MM.1S (cell line): ENCODE results near the gene INTS7.

Experiments used
- DNase-seq: peaks from one replicate; pipeline ENCODE4 v3.0.0-alpha.2; 2015
- H2AFZ ChIP-seq: fragments of 300-600 bp; sonication (generic); 2 replicates; pipeline ENCODE4 v1.6.0; 2016; ENCODE audit warnings: antibody characterized with exemption, low read length
- H3F3A ChIP-seq: fragments of 300-600 bp; sonication (generic); 2 replicates; pipeline ENCODE4 v1.6.1; 2016; ENCODE audit warnings: mild to moderate bottlenecking, antibody characterized with exemption, low read length, moderate library complexity, mixed read lengths; ENCODE audit not compliant: insufficient read depth
- H3K27ac ChIP-seq: fragments of 300-600 bp; sonication (generic); 2 replicates; pipeline ENCODE4 v1.5.1; 2016; ENCODE audit warnings: mild to moderate bottlenecking, low read length
- H3K27me3 ChIP-seq: fragments of 300-600 bp; sonication (generic); replicated peaks from 2 replicates; pipeline ENCODE4 v1.6.0; 2016; ENCODE audit warnings: low read length; ENCODE audit not compliant: insufficient read depth
- H3K36me3 ChIP-seq: fragments of 300-600 bp; sonication (generic); replicated peaks from 2 replicates; pipeline ENCODE4 v1.6.1; 2016; ENCODE audit warnings: mild to moderate bottlenecking, low read length, mixed read lengths; ENCODE audit not compliant: insufficient read depth
- H3K4me1 ChIP-seq: fragments of 300-600 bp; sonication (generic); 2 replicates; pipeline ENCODE4 v1.6.1; 2016; ENCODE audit warnings: low read length, mixed read lengths
- H3K4me2 ChIP-seq: fragments of 300-600 bp; sonication (generic); 2 replicates; pipeline ENCODE4 v1.6.0; 2016; ENCODE audit warnings: low read depth, low read length
- H3K4me3 ChIP-seq: fragments of 300-600 bp; sonication (generic); 2 replicates; pipeline ENCODE4 v1.5.1; 2016; ENCODE audit warnings: low read length, mixed read lengths
- H3K79me2 ChIP-seq: fragments of 300-600 bp; sonication (generic); 2 replicates; pipeline ENCODE4 v1.6.1; 2016; ENCODE audit warnings: mixed run types, low read length, mixed read lengths
- H3K9ac ChIP-seq: fragments of 300-600 bp; sonication (generic); 2 replicates; pipeline ENCODE4 v1.6.1; 2016; ENCODE audit warnings: low read length, mixed read lengths
- H3K9me2 ChIP-seq: fragments of 300-600 bp; sonication (generic); replicated peaks from 2 replicates; pipeline ENCODE4 v1.6.1; 2016; ENCODE audit warnings: mild to moderate bottlenecking, low read length, mixed read lengths; ENCODE audit not compliant: insufficient read depth
- H3K9me3 ChIP-seq: fragments of 300-600 bp; sonication (generic); replicated peaks from 2 replicates; pipeline ENCODE4 v1.6.1; 2016; ENCODE audit warnings: mild to moderate bottlenecking, low read length, mixed read lengths; ENCODE audit not compliant: insufficient read depth
- H4K20me1 ChIP-seq: fragments of 300-600 bp; sonication (generic); 2 replicates; pipeline ENCODE4 v1.6.1; 2016; ENCODE audit warnings: mild to moderate bottlenecking, low read length, moderate library complexity, mixed read lengths; ENCODE audit not compliant: insufficient read depth
- EZH2 ChIP-seq: fragments of 300-600 bp; sonication (generic); optimal IDR thresholded peaks from 2 replicates; pipeline ENCODE3; 2017; ENCODE audit warnings: low read depth, mild to moderate bottlenecking, antibody characterized with exemption, low read length, mixed read lengths
- EZH2phosphoT487 ChIP-seq: fragments of 300-600 bp; sonication (generic); IDR thresholded peaks from 2 replicates; pipeline ENCODE4 v1.6.1; 2018; ENCODE audit warnings: antibody characterized with exemption, low read length
- TF ChIP-seq, protein P1 (sequence below): fragments of 300-600 bp; sonication (generic); IDR thresholded peaks from 2 replicates; pipeline ENCODE4 v1.5.1; 2016; ENCODE audit warnings: antibody characterized with exemption, low read length, mixed read lengths

INTS7 gene

DNA sequence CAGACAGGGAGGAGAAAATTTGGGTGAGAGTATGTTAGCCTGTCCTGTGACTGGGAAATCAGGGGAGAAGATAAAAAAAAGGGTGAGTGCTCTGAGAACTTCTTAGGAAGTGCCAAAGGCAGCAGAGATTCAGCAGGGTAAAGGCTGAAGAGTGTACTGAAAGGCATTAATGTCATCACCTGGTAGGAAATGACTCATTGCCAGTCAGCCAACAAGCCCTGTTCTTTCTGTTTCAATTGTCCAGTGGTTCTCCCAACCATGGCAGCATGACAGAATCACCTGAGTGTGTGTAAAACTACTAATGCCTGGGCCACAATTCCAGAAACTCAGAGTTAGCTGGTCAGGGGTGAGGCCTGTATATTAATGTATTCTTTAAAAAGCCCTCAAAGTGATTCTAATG, 83.5 kb downstream of the INTS7 start:
- Histone ChIP-seq H3K36me3 (peaks cover 9% of the 10 kb centered on the region; the same call in 1 of the 2 replicates), H2AFZ (no peak overlapping the region), H3K9me3 (no peaks in the 10 kb centered on the region), H3K27me3 (no peaks in the 10 kb centered on the region), H3K4me1 (peaks cover 18% of the 10 kb centered on the region), H3F3A (peaks cover 16% of the 10 kb centered on the region), H3K9ac (no peak overlapping the region), H3K4me3 (no peak overlapping the region), H3K27ac (peak overlapping the region; percentile 69; the same call in 1 of the 2 replicates), H4K20me1 (no peaks in the 10 kb centered on the region), H3K79me2 (no peaks in the 10 kb centered on the region), H3K9me2 (no peaks in the 10 kb centered on the region), H3K4me2 (peak overlapping the region; percentile 51)
- no peak for TF ChIP-seq EZH2
- TF ChIP-seq, protein P1, sequence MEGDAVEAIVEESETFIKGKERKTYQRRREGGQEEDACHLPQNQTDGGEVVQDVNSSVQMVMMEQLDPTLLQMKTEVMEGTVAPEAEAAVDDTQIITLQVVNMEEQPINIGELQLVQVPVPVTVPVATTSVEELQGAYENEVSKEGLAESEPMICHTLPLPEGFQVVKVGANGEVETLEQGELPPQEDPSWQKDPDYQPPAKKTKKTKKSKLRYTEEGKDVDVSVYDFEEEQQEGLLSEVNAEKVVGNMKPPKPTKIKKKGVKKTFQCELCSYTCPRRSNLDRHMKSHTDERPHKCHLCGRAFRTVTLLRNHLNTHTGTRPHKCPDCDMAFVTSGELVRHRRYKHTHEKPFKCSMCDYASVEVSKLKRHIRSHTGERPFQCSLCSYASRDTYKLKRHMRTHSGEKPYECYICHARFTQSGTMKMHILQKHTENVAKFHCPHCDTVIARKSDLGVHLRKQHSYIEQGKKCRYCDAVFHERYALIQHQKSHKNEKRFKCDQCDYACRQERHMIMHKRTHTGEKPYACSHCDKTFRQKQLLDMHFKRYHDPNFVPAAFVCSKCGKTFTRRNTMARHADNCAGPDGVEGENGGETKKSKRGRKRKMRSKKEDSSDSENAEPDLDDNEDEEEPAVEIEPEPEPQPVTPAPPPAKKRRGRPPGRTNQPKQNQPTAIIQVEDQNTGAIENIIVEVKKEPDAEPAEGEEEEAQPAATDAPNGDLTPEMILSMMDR: no peak
- TF ChIP-seq EZH2phosphoT487: no peak
- peak; percentile 75 for DNase-seq

DNA sequence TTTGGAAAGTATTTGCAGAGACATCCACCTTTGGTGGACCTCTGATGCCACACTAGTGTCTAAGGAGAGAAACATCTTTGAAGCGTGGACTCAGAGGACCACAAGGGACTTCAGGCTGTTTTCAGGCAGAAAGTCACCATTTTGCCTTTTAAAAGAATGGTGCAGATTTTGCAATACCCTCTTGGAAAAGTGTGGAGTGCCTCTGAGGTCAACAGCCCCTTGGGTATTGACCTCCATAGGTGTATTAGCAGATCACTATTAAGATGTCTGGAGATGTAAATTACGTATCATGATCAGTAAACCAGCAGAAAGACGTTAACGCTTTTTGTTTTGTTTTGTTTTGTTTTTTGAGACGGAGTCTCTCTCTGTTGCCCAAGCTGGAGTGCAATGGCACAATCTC, 87.0 kb downstream of the INTS7 start:
- TF ChIP-seq EZH2phosphoT487 (no peak), EZH2 (no peak)
- H3K36me3 ChIP-seq: peaks cover 10% of the 10 kb centered on the region; the same call in 1 of the 2 replicates

DNA sequence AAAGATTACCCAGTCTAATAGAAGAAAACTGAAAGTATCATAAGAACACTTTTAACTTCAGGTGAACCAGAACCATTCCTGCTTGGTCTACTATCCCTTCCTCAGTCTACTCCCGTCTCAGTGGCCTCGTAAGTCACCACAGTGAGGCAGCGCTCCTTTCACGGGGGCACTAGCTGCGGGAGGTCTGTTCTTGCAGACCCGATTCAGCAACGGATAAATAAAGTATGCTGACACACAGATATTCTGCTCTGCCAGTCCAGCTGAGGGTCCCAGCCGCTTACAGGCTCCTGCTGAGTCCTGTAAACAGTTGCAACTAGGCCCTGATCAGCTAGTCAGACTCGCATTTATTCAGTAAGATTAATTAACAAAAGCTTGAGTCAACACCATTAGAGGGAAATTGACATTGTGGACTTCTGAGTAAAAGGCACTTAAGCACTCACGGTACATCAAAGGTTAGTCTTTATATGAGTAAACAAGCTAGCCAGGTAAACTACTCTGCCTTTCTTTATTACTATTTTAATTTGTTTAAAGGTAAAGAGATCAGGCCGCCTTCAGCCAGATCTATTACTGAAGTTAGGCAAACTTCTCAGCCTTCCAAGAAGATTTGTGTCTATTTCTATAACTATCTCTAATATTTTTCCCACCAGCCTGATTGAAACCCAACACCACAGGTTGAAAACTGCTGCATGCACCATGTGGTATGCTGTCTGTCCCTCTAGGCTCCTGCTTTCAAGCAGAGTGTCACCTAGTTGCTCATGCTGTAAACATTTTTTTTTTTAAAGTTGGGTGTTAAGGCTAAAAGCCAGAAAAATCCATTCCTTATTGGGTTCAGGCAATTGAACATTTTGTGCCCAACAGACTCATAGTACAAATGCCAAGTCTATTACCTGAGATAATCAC, 87.7 kb downstream of the INTS7 start:
- peaks cover 14% of the 10 kb centered on the region for H3K4me1 ChIP-seq
- no peak overlapping the region for H3K9ac ChIP-seq
- H3K4me3 ChIP-seq: no peak overlapping the region
- peaks cover 10% of the 10 kb centered on the region; the same call in 1 of the 2 replicates for H3K36me3 ChIP-seq
- H3K9me3 ChIP-seq: no peaks in the 10 kb centered on the region
- TF ChIP-seq EZH2 (no peak), EZH2phosphoT487 (no peak)
- TF ChIP-seq, protein P1: no peak
- H3K4me2 ChIP-seq: no peak overlapping the region
- no peak overlapping the region for H3K27ac ChIP-seq
- no peaks in the 10 kb centered on the region for H3K27me3 ChIP-seq
- H3K9me2 ChIP-seq: no peaks in the 10 kb centered on the region
- peaks cover 10% of the 10 kb centered on the region for H3F3A ChIP-seq
- H4K20me1 ChIP-seq: no peaks in the 10 kb centered on the region
- H3K79me2 ChIP-seq: no peaks in the 10 kb centered on the region
- no peak for DNase-seq
- H2AFZ ChIP-seq: no peak overlapping the region

More for the DNA sequence above, 87.0 kb downstream of the INTS7 start:
- H3K9me2 ChIP-seq: no peaks in the 10 kb centered on the region
- no peaks in the 10 kb centered on the region for H3K27me3 ChIP-seq
- no peak overlapping the region for H3K4me2 ChIP-seq
- no peak overlapping the region for H2AFZ ChIP-seq
- H4K20me1 ChIP-seq: no peaks in the 10 kb centered on the region
- H3K9ac ChIP-seq: no peak overlapping the region
- no peaks in the 10 kb centered on the region for H3K79me2 ChIP-seq
- H3K9me3 ChIP-seq: no peaks in the 10 kb centered on the region
- H3K4me3 ChIP-seq: no peak overlapping the region
- H3K4me1 ChIP-seq: peaks cover 18% of the 10 kb centered on the region
- H3F3A ChIP-seq: peaks cover 16% of the 10 kb centered on the region
- no peak overlapping the region for H3K27ac ChIP-seq
- no peak for DNase-seq
